Stimulated activated CD4-positive, alpha-beta T cell treated with anti-CD3 and anti-CD28 coated beads, Interleukin-12 subunit alpha, Interleukin-12 subunit beta, amount 100 ng/mL, for 24 hours (primary cell): ENCODE data around the gene IDH2.
A peak's percentile ranks its signal among the peaks of the same experiment; 100 is the strongest.

ENCODE experiments used
- DNase-seq, 2 experiments: peaks; one replicate each; pipeline ENCODE4 v3.0.0-alpha.2; 2020; ENCODE audit warnings: low read depth in 2 of 2

The IDH2 gene

DNA sequence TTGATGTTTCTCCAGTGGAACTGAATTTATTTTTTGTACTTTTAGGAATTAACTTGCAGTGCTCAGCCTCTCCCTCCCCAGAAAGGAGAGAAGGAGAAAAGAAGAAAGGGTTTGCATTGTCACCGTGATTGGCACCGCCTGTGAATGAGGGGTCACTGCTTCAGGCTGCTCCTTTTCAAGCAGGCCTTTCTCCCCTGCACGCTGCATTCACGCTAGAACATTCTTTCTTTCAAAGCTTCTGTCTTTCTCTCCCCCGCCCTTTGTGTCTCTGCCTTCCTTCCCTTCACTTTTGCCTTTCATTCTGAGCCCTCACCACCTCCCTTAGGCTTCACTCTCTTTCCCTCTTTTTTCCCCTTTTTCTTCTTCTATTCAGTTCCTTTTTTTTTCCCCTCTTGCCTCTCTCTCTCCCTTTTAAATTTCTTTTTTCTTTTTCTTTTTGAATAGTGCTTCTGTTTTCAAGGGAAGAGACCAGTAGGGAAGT, 58.7 kb downstream of the IDH2 start:
- no peak for DNase-seq

- DNase-seq, result no peak
These were observed 59.3 kb downstream of the IDH2 start for GRCh38 chr15:90042766-90043529.

GRCh38 chr15:90042356-90042755, 59.9 kb downstream of the IDH2 start:
- no peak for DNase-seq

- DNase-seq, result no peak
These were observed 61.6 kb downstream of the IDH2 start for GRCh38 chr15:90040618-90041017.

DNA sequence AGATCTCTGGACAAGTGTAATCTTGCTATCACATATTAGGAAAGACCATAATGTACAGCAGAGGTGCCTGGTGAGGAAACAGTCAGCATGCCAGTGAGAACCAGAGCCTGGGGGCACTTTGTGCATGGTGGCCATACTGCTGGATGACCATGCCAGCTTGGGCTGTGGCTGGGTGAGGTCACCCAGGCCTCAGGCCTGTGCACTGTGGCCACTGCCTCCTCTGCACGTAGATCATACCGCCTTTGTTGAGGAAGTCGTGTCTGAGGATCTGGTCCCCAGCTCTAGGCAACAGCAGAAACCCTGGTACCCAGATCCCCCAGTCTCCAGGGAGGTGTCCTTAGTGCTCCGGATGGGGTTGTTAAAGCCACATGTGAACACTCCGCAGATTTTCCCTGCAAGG, 62.3 kb downstream of the IDH2 start:
- no peak for DNase-seq

- DNase-seq, result no peak
These were observed 63.6 kb downstream of the IDH2 start for GRCh38 chr15:90038632-90039095.

- DNase-seq, result peak in 1 of 2 experiments; percentile 39
These were observed 64.2 kb downstream of the IDH2 start for GRCh38 chr15:90037961-90038631.

DNA sequence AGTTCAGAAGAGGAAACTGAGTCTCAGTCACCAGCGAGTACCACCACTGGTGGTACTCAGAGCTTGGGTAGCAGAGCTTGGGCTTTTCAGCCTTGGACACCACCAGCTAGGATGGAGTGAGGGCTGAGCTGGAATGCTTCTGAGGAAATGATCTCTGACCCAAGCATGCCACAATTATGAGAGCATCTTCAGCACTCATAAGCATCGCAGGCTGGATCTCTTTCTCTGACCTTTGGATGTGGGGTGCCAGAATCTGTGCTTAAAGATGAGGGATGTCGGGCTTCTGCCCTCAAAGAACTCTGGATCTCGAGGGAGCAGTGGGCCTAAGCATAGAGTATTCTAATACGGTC, 64.8 kb downstream of the IDH2 start:
- DNase-seq, result no peak

DNA sequence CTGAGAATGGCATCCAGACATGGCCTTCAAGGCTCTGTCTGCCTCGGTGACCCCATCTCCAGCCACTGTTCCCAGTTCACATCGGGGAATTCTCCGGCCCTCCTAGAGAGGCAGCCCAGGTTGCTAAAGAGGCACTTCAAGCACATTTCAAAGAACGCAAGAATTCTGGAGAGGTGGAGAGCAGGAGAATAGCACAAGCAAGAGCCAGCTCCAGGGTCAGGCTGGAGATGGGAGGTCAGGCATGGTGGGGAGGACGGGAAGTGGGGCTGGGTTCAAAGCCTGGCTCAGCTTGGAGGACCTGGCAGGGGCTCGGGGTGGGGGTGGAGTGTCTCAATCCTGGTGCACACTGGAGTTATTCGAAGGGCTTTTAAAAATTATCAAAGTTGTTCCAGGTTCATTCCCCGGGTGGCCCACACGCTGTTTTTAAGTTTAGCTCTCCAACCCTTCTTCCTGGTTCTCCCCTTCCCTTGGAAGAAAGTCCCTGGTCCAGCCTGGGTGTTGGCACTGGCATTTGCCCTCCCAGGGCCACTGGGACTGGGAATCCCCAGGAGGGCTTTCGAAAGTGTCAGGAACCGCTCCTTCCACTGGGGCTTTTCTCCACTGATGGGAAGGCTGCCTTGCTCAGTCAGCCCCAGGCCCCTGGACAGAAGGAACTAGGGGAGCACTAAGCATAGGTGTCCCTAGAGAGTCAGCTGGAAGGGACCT, 65.3 kb downstream of the IDH2 start:
- DNase-seq, result no peak

DNA sequence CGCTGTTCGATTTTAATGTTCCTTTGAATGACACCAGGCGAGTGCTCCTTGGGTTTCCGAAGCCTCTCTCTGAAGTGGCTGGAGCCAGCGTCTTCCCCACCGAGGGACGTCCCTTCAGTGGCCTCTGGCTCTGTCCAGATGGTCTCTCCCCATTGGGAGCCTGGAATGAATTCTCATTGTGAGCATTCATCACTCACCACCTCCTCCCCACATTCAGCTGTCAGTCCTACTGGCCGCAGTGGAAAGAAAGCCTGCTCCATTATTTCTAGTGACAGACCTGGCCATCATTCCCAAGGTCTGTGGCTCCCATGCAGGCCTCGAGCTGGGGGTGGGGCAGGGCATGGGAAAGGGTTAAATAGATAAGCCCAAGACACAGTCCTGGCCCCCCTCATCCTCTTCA, 65.9 kb downstream of the IDH2 start:
- no peak for DNase-seq

DNA sequence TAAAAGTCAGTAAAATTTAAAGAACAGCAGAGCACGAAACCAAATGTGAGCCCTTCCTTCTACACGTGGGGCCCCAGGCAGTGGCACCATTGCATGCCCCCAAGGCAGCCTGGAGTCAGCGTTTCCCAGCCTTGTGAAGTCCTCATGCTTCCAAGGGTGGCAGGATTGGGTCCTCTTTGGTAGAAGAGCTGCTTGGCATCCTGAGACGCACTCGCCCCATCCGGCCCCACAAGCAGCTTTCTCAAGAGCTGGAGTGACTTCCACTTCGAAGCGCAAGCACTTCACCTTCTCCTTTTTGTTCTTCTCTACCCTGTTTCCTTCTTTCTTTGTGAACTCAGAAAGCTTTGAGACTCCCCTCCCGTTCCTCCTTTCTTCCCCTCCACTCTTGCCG, 66.4 kb downstream of the IDH2 start:
- no peak for DNase-seq

DNA sequence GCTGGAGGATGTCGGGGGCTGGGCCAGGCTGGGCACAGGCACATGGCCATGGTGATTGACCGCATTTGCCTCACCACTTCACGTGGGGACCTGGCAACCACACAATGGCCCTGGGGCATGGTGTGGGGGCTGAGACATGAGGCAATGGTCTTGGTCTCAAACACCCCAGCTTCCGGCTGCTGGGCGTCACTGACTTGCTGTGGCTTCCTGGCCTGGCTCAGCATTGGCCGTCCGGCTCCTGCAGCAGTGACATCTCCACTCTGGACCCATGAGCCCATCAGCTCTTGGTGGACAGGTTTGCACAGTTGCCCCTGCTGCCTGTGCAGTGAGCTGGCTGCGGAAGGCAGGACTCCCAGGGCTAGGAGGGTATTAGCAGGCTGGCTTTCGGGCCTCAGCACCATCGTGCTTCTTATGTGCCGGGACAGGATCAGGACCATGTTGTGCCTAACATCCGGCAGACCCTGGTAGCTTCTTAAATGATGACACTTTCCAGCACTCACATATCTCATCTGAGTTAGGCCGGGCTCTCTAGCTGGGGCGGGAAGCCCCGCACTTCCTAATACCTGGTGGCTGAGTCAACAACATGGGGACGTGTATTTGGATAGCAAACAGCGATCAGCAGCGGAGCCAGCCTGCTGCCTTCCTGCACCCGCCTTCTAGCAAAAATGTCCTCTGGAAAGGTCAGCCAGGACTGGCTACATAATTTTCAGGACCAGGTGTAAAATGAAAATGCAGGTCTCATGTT, 67.0 kb downstream of the IDH2 start:
- no peak for DNase-seq

DNA sequence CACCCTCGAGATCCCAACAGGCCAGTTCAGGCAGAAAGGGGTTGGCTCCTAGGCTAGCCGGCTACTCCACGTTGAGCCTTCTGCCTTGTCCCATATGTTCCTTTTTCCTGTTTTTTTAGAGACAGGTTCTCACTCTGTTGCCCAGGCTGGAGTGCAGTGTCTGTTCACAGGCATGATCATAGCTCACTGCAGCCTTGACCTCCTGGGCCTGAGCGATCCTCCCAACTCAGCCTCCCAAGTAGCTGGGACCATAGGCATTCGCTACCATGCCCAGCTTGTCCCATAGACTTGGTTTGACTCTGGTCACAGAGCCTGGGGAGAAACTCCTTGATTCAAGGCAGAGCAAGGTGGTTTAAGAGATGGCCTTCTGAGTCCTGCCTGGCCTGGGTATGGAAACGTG, 68.8 kb downstream of the IDH2 start:
- DNase-seq, result no peak
